MM.1S (cell line): Measurements from ENCODE around the gene PTCD3.

ENCODE experiments used
- EZH2 ChIP-seq: fragments of 300-600 bp; sonication (generic); optimal IDR thresholded peaks from 2 replicates; pipeline ENCODE3; 2017; ENCODE audit warnings: low read depth, mild to moderate bottlenecking, antibody characterized with exemption, low read length, mixed read lengths
- TF ChIP-seq, protein P1 (sequence below): fragments of 300-600 bp; sonication (generic); IDR thresholded peaks from 2 replicates; pipeline ENCODE4 v1.5.1; 2016; ENCODE audit warnings: antibody characterized with exemption, low read length, mixed read lengths

DNA sequence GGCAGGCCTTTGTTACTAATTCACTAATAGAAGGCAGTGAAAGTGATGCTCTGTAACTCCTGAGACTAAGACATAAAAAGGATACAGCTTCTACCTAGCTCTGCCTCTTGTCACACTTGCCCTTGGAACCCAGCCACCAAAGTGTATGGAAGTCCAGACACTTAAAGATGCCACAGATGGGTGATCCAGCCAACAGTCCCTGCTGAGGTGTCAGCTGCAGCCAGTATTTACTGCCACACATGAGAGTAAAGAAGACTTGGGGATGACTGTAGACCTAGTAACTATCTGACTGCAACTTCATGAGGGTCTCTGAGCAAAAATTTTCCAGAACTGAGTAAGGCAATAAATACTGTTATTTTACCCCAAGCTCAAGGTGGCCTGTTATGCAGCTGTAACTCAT is 80.4 kb downstream of the PTCD3 start:
- TF ChIP-seq, protein P1, sequence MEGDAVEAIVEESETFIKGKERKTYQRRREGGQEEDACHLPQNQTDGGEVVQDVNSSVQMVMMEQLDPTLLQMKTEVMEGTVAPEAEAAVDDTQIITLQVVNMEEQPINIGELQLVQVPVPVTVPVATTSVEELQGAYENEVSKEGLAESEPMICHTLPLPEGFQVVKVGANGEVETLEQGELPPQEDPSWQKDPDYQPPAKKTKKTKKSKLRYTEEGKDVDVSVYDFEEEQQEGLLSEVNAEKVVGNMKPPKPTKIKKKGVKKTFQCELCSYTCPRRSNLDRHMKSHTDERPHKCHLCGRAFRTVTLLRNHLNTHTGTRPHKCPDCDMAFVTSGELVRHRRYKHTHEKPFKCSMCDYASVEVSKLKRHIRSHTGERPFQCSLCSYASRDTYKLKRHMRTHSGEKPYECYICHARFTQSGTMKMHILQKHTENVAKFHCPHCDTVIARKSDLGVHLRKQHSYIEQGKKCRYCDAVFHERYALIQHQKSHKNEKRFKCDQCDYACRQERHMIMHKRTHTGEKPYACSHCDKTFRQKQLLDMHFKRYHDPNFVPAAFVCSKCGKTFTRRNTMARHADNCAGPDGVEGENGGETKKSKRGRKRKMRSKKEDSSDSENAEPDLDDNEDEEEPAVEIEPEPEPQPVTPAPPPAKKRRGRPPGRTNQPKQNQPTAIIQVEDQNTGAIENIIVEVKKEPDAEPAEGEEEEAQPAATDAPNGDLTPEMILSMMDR, result no peak
- no peak for TF ChIP-seq EZH2
